ENCODE measurements around the gene BGN. TPM values are rescaled to one million over a fixed set of nuclear protein-coding genes. Genes with fewer than 3 reads are reported as not detected.

BGN gene
- total and polyA plus RNA-seq, 10 of the 15 experiments (the other 5 are each of a cell fraction or from before 2014, with no cell fraction given), result 0.06 to 0.18 (median 0.12) TPM; not detected in 7

- H3K4me1 ChIP-seq (ENCODE audit: control insufficient read depth, insufficient read depth, low read length), result no peaks in the 10 kb centered on the region
- ChIA-PET POLR2A (no interaction called here), RAD21 (ENCODE audit: unreplicated experiment) (no interaction called here), SMC1A (ENCODE audit: uncharacterized antibody, unreplicated experiment) (no interaction called here), CTCF (interaction anchor here (0.6 kb wide), 1 partner anchor 43 kb away, joined by 3 read pairs; no protein-coding TSS in a partner anchor)
- FAIRE-seq (no peak), DNase-seq (ENCODE audit: low read depth, low spot score) (no peak), ATAC-seq (no peak)
- WGBS (ENCODE audit: insufficient coverage, insufficient replicate concordance, low lambda C conversion rate, missing lambda C conversion rate), result 48% methylated on average over 17 of the region's 17 CpGs
- no peaks in the 10 kb centered on the region; the same call in 2 of the 3 replicates for H3K9me3 ChIP-seq (replicated peaks; ENCODE audit: control insufficient read depth, insufficient read depth, low read length)
- H3K36me3 ChIP-seq (ENCODE audit: control insufficient read depth in 2 of 2, insufficient read depth in 2 of 2, low read length in 1 of 2), result no peaks in the 10 kb centered on the region
- TF ChIP-seq RB1 (IDR thresholded peaks at IDR 0.05; ENCODE audit: borderline replicate concordance) (no peak), ZZZ3 (IDR thresholded peaks at IDR 0.05; ENCODE audit: control insufficient read depth, insufficient read length, low read depth) (no peak), BCL11A (IDR thresholded peaks at IDR 0.05; ENCODE audit: low read depth, low read length) (no peak), JUNB (IDR thresholded peaks at IDR 0.05) (no peak), SUZ12 (IDR thresholded peaks at IDR 0.05; ENCODE audit: unreplicated experiment) (no peak), SRF (IDR thresholded peaks at IDR 0.05; ENCODE audit: low read depth in 2 of 2, low read length in 2 of 2) (no peak), ZNF384 (IDR thresholded peaks at IDR 0.05; ENCODE audit: borderline replicate concordance, low read depth, low read length) (no peak)
- TF ChIP-seq, protein P1, sequence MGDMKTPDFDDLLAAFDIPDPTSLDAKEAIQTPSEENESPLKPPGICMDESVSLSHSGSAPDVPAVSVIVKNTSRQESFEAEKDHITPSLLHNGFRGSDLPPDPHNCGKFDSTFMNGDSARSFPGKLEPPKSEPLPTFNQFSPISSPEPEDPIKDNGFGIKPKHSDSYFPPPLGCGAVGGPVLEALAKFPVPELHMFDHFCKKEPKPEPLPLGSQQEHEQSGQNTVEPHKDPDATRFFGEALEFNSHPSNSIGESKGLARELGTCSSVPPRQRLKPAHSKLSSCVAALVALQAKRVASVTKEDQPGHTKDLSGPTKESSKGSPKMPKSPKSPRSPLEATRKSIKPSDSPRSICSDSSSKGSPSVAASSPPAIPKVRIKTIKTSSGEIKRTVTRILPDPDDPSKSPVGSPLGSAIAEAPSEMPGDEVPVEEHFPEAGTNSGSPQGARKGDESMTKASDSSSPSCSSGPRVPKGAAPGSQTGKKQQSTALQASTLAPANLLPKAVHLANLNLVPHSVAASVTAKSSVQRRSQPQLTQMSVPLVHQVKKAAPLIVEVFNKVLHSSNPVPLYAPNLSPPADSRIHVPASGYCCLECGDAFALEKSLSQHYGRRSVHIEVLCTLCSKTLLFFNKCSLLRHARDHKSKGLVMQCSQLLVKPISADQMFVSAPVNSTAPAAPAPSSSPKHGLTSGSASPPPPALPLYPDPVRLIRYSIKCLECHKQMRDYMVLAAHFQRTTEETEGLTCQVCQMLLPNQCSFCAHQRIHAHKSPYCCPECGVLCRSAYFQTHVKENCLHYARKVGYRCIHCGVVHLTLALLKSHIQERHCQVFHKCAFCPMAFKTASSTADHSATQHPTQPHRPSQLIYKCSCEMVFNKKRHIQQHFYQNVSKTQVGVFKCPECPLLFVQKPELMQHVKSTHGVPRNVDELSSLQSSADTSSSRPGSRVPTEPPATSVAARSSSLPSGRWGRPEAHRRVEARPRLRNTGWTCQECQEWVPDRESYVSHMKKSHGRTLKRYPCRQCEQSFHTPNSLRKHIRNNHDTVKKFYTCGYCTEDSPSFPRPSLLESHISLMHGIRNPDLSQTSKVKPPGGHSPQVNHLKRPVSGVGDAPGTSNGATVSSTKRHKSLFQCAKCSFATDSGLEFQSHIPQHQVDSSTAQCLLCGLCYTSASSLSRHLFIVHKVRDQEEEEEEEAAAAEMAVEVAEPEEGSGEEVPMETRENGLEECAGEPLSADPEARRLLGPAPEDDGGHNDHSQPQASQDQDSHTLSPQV (IDR thresholded peaks at IDR 0.05), result no peak
- no peak overlapping the region for H3K27ac ChIP-seq (ENCODE audit: control insufficient read depth, insufficient read depth)
- no TSS peak for BruUV-seq (replicated peaks)
- in situ Hi-C loops (cut with MboI) (no loop called here), intact Hi-C loops (cut with micrococcal nuclease; ENCODE audit: unreplicated experiment) (no loop called here)
- H3K79me2 ChIP-seq (ENCODE audit: control insufficient read depth, insufficient read depth, low read length), result no peaks in the 10 kb centered on the region
- H3K4me2 ChIP-seq (ENCODE audit: control insufficient read depth, insufficient read depth), result no peak overlapping the region
- no peak overlapping the region for H2AFZ ChIP-seq (ENCODE audit: control insufficient read depth, low read depth, low read length)
- no peaks in the 10 kb centered on the region for H3K27me3 ChIP-seq (replicated peaks in 1 of 2; ENCODE audit: control insufficient read depth in 2 of 2, insufficient read depth in 2 of 2, low read length in 1 of 2)
- no peak overlapping the region for H3K4me3 ChIP-seq
- H3K9ac ChIP-seq (ENCODE audit: control insufficient read depth, insufficient read depth, low read length), result no peak overlapping the region
- H4K20me1 ChIP-seq (ENCODE audit: control insufficient read depth, insufficient read depth), result no peaks in the 10 kb centered on the region
Observed at GRCh38 chrX:153511784-153512500, 17.2 kb downstream of the BGN start.

Measured in GM12878 (cell line).